Stimulated activated CD8-positive, alpha-beta memory T cell treated with anti-CD3 and anti-CD28 coated beads, Interleukin-4, amount 100 ng/mL, for 1 hour (primary cell): ENCODE data around the gene BICDL2.

Experiments used
- DNase-seq, 2 donors: peaks; one replicate each; pipeline ENCODE4 v3.0.0-alpha.2; 2020; ENCODE audit warnings: low read depth in 2 of 2, low spot score in 1 of 2

Gene BICDL2

DNA sequence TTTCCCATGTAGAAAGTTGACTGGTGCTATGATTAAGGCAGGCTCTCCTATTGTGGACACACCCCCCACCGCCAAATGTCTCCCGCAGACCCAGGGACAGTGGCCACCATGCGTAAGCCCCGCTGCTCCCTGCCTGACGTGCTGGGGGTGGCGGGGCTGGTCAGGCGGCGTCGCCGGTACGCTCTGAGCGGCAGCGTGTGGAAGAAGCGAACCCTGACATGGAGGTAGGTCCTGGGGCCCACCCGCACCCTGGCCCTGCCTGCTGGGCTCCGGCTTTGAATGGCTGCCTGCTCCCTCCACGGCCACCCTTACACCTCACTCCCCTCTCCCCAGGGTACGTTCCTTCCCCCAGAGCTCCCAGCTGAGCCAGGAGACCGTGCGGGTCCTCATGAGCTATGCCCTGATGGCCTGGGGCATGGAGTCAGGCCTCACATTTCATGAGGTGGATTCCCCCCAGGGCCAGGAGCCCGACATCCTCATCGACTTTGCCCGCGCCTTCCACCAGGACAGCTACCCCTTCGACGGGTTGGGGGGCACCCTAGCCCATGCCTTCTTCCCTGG, 13.3 kb upstream of the BICDL2 start:
- no peak for DNase-seq

DNA sequence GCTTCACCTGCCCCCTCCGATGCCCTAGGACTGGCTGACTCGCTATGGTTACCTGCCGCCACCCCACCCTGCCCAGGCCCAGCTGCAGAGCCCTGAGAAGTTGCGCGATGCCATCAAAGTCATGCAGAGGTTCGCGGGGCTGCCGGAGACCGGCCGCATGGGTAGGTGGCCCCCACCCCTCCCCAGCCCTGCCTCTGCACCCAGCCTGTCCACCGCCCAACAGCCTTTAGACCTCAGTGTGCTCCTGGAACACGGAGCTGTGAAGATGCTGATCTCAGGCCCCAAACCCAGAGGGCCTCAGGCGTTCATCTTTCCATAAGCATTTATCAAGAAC, 10.6 kb upstream of the BICDL2 start:
- no peak for DNase-seq

DNA sequence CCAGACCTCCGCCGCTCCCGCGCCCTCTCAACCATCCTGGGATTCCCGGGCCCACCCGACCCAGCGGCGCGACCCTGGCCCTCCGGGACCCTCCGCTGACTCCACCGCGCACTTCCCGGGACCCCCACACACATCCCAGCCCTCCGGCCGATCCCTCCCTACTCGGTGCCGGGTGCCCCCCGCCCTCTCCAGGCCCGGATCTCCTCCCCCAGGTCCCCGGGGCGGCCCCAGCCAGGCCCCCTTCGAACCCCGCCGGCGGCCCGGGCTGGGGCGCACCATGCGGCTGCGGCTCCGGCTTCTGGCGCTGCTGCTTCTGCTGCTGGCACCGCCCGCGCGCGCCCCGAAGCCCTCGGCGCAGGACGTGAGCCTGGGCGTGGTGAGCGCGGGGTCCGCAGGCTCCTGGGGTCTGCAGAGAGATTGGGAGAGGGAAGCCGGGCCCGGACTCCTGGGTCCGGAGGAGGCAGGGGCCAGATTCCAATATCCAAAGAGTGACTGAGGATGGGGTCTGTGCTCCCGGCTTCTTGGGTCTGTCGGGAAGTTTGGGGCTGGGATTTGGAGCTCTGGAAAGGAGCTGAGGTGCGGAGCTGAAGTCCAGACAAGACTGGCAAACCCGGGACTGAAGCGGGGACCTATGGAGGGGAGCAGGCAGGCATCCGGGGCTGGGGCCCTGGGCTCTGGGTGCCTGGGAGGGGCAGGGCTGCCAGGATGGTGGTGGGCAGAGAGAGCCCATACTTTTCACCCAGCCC, 10.1 kb upstream of the BICDL2 start:
- no peak for DNase-seq

DNA sequence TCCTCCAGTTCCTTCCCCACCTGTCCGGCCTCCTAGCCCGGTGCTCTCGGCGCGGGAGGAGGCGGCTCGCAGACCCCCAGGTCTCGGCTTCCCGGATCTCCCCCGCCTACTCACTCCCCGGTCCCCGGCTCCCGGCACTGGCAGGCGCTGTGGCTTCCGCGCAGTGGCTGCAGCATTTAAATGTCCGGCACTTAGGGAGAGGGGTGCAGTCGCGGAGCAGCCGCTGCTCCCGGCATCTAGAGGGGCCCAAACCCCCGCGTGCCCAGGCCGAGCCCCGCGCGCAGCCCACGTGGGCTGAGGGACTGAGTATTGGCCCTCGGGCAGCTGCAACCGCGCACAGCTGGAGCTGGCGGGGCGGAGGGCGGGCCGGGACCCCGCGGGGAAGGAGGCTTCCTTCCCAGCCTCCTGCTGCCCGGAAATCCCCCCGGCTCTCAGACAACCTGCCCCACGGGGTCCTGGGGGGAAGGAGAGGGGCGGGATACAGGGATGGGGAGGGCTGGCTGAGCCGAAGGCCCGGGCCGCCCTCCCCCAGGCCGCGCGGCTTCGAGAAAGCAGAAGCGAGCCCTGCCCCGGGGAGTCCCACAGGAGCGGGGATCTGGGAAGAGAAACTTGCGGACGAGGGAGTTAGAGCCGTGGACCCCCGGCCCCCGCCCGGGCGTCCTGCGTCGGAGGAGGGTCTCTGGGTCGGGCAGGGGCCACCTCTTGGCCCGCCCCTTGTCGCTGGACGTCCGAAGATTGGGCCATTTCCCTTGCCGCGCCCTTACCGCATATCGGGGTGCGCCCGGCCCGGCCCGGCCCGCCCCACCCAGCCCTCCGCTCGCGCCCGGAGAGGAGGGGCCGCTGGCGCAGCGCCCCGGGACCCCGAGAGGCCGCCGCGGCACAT, 9.3 kb upstream of the BICDL2 start, which contains the start of gene MMP25:
Gene MMP25, plus strand, starts transcription at position 804 of the 883 bp plus-strand sequence. CDS start 357 bp downstream, outside the sequence.
- DNase-seq = no peak

DNA sequence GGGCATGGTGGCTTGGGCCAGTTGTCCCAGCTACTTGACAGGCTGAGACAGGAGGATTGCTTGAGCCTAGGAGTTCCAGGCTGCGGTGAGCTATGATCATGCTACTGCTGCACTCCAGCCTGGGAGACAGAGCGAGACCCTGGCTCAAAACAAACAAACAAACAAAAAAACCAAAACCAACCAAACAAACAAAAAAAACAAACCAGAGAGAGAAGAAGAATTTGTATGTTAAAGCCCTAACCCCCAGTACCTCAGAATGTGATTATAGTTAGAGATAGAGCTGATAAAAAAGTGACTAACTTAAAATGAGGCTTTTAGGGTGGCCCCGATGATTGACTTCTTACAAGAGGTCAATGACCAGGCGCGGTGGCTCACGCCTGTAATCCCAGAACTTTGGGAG, 8.0 kb upstream of the BICDL2 start:
- DNase-seq = no peak

DNA sequence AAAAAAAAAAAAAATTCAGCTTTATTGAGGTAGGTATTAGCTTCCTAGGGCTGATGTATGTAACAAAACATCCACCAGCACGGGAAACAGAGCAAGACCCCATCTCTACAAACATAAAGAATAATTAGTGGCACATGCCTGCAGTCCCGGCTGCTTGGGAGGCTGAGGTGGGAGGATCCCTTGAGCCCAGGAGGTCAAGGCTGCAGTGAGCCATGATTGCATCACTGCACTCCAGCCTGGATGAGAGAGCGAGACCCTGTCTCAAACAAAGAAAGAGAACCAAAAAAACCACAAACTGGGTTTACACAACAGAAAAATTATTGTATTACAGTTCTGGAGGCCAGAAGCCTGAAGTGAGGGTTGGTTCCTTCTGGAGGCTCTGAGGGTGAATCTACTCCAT, 5.6 kb upstream of the BICDL2 start:
- no peak for DNase-seq

DNA sequence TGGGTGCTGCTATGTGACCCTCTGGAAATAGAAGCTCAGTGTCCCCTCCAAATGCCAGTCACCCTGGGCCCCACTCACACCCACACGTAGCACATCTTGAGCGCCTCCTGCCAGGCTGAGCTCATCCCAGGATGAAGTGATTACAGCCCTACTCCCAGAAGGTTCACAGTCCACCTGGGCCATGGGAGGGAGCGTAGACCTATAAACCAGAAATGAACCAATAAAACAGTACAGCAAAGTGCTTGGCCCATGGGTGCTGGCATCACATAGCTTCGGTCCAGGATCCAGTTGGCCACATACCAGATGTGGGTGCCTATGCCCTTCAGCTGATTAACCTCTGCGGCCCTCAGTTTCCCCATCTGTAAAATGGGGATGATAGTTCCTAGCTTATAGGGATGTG, 2.2 kb upstream of the BICDL2 start:
- no peak for DNase-seq

DNA sequence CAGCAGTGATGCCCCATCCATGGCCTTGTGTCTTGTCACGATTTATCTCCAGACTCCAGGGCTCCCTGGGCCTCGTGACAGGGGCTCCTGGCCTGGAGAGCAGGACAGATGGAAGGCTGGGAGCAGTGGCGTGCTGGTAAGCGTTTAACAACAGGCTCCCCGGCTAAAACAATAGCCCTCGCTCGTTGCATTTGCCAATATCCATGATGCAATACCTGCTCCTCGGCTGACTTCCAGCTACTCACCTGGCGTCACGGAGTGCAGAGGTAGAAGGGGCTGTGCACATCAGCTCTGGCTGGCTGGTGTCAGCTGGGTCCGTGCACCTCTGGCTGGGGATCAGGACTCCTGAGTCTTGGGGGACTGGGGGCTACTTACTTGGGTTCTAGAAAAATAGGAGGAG, 1.5 kb upstream of the BICDL2 start:
- DNase-seq = no peak

DNA sequence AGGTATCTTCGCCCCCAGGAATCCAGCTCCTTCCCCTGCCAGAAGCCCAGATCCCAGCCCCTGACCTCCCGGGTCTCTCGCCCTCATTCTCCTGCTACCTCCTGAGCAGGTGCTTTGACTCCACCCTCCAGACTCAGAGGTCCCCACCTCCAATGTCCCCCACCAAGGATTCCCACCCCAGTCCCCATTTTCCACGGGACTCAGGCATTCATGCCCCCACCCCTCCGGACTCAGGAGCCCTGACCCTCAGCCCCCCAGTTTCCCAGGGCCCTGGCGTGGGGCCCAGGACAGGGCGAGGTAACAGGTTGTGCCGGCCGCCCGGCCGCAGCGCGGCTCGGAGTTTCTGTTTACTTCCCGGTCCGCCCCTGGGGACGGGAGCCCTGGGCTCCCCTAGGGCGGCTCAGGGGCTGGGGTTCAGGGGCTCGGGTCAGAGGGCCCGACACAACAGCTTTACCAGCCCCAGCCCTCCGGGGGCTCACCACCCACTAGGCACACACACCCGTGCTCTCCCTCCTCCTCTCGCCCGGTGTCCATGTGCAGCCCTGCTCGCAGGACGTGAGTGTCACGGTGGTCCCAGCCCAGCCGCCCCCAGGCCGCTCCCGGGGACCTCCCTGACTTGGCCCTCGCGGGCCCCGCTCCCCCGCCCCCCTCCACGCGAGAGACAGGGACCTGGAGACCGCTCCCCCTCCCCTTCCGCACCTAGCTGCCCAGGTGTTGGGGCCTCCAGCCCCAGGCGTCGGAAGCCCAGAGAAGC, 595 bp downstream of the BICDL2 start:
- no peak for DNase-seq

DNA sequence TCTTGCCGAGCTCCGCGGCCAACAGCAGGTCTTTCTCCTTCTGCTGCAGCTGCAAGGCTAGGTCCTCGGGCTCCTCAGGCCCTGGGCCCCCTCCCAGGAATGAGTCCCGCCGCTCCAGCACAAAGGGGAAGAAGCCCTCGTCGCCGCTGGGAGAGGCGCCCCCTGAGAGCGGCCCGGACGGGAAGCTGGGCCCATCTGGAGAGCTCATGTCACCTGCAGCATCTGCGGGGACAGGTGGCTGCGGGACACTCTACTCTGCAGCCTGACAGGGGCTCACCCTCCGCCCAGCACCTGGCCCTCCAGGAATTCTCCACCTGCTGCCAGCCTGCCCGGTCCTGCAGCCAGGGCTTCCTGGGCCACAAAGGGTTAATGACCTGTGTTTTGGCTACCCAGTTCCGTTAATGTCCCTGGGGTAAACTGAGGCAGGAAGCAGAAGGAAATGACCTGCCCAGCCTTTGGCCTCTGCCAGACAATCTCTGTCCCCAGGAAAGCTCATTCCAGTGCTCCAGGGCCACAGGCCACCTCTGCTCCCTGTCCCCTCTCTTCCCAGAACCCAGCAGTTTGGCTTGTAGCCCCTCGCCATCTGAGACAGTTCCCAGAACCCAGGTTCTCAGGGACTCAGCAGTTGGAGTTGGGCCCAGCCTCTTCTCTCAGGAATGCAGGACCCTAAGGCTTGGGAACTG, 1.3 kb downstream of the BICDL2 start:
- no peak for DNase-seq

DNA sequence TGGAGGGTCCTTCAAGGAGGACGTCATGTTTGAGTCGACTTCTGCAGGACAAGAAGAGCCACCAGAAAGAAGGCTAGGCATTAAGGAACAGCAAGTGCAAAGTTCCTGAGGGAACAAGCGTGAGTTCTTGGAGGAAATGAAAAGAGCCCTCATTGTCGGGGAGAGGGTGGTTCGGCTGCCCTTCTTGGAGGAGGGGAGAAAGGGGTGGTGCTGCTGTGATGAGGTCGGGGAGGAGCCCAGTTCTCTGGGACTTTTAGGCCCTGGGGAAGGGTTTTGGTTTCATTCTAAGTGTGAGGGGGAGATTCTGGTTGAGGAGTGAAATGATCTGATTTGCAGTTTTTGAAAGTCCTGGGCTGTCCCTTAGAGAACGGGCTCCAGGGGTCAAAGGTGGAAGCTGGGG, 4.1 kb downstream of the BICDL2 start:
- no peak for DNase-seq

DNA sequence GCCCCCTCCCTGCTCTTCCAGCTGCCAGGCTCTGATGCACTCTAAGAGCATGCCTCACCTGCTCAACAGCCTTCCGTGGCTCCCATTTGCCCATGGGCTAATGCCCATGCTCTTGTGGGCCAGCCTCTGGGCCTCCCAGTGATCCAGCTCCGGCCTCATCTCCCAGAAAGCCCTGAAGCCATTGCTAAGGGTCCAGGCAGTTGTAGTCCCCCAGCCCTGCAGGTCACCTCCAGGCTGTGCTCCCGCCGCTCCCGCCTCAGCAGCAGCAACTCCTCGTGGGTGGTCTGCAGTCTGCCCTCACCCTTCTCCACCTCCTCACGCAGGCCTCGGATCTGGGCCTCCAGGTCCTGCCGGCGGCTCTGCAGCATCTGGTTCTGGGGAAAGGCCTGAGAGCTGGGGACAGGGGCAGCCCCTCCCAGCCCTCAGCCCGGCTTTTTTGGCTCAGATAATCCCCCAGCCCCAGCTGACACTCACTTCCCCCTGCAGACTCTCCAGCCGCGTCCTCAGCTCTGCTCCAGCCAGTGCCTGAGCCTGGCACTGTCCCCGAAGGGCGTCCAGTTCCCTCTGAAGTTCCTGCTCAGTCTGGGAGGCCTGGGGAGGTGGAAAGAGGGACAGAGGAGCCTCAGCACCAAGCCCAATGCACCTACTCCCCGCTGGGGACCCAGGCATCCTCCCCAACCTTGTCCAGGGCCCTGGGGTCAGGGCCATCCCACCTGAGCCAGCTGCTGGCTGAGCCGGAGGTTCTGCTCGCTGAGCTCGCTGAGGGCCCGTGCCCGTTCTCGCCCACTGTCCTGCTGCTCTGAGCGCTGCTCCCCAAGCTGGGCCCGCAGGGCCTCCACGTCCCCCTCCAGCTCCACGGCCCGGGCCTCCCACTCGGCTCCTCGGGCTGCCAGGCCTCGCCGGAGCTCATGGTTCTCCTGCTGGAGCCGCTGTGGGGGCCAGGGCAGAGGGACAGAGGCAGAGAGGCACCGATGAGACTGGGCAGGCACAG, 6.2 kb downstream of the BICDL2 start:
- DNase-seq = no peak

DNA sequence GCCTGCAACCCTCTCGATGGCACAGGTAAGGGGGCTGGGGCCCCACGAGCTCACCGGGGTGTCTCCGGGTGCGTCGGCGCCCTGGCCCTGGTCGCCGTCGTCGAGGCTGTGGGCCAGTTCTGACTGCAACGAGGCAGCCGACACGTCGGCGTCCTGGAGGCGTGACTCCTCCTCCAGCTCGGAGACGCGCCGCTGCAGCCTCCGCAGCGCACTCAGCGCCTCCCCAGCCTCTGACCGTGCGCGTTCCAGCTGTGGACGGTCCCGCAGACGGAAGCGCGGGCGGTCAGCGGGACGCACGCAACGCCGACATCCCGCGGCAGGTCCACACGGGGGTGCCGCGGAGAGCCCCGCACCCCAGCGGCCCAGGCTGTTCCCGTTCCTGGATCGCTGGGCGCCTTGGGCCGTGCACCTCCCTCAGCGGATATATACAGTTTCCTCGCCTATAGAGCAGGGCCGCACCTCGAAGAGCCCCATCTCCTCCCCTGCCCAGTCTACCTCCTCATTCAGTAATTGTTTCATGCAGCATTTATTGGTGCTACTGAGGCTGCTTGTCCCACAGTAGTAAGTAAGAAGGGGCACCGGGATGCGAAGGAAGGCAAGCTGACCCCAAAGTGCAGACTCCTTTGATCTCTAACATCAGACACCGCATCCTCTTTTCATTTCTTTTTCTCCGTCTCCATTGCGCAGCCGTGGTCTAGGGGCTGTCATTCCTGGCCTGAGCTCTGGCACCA, 7.1 kb downstream of the BICDL2 start:
- DNase-seq = no peak

DNA sequence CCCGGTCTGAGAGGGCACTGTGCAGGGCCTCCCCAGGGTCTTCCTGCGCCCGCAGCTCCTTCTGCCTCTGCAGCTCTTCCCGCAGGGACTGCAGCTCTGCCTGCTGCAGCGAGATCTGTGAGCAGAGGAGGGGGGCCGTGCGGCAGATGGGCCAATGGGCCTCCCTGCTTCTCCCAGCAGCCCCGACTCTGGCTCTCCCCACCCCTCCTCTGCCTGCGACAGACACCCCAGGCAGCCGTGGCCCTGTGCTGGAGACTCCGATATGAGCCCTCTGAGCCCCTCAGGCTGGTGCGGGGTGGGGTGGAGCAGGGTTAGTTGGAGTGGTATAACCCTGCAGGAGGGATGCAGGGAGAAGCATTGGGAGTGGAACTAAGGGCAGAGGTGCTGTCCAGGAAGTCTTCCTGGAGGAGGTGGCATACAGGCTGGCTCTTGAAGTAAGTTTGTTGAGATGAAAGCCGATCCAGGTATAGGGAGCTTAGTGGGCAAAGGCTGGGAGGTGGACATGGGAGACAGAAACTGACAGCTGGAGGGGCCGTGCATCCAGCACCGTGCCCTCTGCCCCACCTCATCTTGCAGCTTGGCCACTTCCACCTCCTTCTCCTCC, 7.9 kb downstream of the BICDL2 start:
- DNase-seq = no peak

DNA sequence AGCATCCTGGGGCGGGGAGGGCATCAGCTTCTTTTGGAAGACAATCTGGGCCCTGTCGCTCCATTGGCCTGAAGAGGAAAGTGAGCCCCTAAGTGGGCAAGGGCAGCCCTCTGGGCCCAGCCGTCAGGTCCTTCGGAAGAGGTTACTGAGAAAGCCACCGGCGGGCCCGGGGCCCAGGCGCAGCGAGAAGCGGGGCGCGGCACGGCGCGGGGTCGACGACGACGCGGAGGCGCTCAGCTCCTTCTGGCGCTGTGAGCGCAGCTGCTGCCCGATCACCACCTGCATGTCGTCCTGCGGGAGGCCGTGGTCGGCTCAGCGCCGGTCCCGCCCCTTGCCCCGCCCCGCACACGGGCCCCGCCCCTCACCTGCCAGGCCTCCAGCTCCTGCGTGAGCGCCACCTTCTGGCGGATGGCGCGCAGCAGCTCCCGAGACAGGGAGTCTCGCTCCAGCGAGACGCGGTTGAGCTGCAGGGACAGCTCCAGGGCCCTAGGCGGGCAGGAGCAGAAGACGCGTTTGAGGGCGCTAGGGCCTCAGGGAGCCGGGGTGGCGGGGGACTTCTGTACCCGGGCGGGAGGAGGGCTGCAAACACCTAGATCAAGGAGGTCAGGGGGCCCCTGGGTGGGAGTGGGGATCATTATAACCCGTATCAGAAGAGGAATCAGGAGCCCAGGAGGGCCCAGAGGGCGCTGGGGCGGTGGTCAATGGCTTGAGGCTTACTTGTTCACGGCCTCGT, 8.6 kb downstream of the BICDL2 start:
- peak; percentile 72 to 73 for DNase-seq

DNA sequence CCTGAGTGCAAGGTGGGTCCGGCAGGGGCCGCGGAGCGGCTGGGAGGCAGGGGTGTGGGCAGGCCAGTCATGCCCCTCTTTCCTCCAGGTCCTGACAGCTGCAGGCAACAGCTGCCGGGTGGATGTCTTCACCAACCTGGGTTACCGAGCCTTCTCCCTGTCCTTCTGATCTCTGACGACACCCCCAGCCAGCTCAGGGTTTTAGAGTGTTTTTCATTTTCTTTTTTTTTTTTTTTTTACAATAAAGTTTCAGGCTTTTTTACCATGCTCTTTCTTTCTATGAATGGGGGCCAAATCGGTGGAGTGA, 9.3 kb downstream of the BICDL2 start:
- DNase-seq = no peak

DNA sequence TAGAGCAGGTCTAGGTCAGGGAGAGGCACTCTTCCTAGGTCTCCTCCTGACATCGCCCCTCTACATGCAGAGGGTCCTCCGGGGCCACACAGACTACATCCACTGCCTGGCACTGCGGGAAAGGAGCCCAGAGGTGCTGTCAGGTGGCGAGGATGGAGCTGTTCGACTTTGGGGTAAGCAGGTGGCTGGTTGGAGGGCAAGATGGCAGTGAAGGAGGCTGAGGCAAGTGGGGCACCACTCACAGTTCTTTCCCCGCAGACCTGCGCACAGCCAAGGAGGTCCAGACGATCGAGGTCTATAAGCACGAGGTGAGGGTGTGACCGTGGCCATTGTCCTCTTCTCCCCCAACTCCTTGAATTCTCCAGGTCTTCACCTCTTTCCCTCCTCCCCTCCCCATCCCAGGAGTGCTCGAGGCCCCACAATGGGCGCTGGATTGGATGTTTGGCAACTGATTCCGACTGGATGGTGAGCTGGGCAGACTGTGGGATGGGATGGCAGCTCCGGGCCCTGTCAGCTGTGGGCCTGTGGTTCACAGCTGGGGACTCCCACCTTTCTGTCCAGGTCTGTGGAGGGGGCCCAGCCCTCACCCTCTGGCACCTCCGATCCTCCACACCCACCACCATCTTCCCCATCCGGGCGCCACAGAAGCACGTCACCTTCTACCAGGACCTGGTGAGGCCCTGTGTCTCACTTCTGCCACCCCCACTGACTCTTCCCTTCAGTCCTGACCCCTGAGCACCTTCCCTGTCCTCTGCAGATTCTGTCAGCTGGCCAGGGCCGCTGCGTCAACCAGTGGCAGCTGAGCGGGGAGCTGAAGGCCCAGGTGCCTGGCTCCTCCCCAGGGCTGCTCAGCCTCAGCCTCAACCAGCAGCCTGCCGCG, 9.9 kb downstream of the BICDL2 start:
- DNase-seq = no peak
